KMS-11 (cell line): ENCODE results near the gene DUS2.
"Not testable (repeated sequence)": the region's sequence is repeated elsewhere in the genome, so short reads cannot be mapped to it uniquely, and the experiment has no call there.

ENCODE experiments used
- H2AFZ ChIP-seq: fragments of 200-600 bp; sonication (generic); 2 replicates; pipeline ENCODE4 v1.6.1; 2016; ENCODE audit warnings: antibody characterized with exemption, mixed run types, low read depth
- H3K27ac ChIP-seq: fragments of 200-600 bp; sonication (generic); 2 replicates; pipeline ENCODE4 v1.6.1; 2016; ENCODE audit warnings: mild to moderate bottlenecking, mixed run types
- H3K27me3 ChIP-seq: fragments of 200-600 bp; sonication (generic); 2 replicates; pipeline ENCODE4 v1.6.1; 2017; ENCODE audit warnings: mild to moderate bottlenecking, low read depth, mixed run types, moderate library complexity; ENCODE audit not compliant: insufficient read depth
- H3K36me3 ChIP-seq: fragments of 200-600 bp; sonication (generic); 2 replicates; pipeline ENCODE4 v1.6.1; 2017; ENCODE audit warnings: mild to moderate bottlenecking, mixed run types; ENCODE audit not compliant: insufficient read depth
- H3K4me1 ChIP-seq: fragments of 200-600 bp; sonication (generic); 2 replicates; pipeline ENCODE4 v1.6.1; 2016; ENCODE audit warnings: mild to moderate bottlenecking, low read depth, mixed run types; ENCODE audit not compliant: poor library complexity, severe bottlenecking
- H3K4me2 ChIP-seq: fragments of 200-600 bp; sonication (generic); 2 replicates; pipeline ENCODE4 v1.7.0; 2016; ENCODE audit warnings: mild to moderate bottlenecking, mixed run types
- H3K4me3 ChIP-seq: fragments of 200-600 bp; sonication (generic); IDR thresholded peaks from 2 replicates; pipeline ENCODE4 v1.6.1; 2017; ENCODE audit warnings: low read depth, low read length, mixed read lengths; ENCODE audit not compliant: insufficient read depth
- H3K79me2 ChIP-seq: fragments of 200-600 bp; sonication (generic); 2 replicates; pipeline ENCODE4 v1.6.1; 2016; ENCODE audit warnings: low read depth, mixed run types; ENCODE audit not compliant: insufficient read depth
- H3K9ac ChIP-seq: fragments of 200-600 bp; sonication (generic); 2 replicates; pipeline ENCODE4 v1.6.1; 2016; ENCODE audit warnings: mild to moderate bottlenecking, mixed run types
- H4K20me1 ChIP-seq: fragments of 200-600 bp; sonication (generic); 2 replicates; pipeline ENCODE4 v1.6.1; 2016; ENCODE audit warnings: mild to moderate bottlenecking, mixed run types; ENCODE audit not compliant: insufficient read depth
- TF ChIP-seq, protein P1 (sequence below): fragments of 200-600 bp; sonication (generic); conservative IDR thresholded peaks from 2 replicates; pipeline ENCODE4 v1.6.1; 2017; ENCODE audit warnings: low read depth, mild to moderate bottlenecking, antibody characterized with exemption, low read length, moderate library complexity, mixed read lengths

The DUS2 gene

DNA sequence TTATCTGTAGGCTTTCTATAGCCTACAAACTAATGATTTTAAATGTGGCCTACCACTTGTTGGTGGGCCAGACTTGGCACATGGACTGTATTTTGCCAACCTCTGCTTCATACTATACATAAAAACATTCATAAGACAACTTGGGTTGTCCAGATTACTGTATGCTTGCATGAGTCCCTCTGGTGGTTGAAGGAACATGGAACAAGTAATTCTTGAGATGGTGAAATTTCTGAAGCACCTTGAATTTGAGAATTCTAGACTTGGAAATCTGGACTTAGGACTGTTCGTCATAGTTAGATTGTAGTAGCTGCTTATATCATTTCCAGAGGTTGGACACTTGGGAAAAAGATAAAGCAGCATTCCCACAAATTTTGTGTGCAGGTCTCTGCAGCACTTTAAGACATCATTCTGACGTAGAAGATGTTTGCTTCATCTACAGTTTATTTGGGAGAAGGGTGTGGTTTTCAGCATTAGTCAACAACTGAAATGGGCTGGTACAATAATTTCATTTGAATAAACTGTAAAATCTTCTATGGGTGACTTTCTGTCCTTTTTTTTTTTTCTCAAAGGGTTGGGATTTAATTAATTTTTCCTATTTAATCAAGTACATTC is 93.3 kb downstream of the DUS2 start:
- Histone ChIP-seq H3K27me3 (no peaks in the 10 kb centered on the region), H3K9ac (no peak overlapping the region), H3K4me3 (no peak overlapping the region), H3K27ac (no peak overlapping the region), H3K79me2 (peaks cover 88% of the 10 kb centered on the region; the same call in 1 of the 2 replicates), H3K4me1 (no peaks in the 10 kb centered on the region), H2AFZ (no peak overlapping the region), H4K20me1 (no peaks in the 10 kb centered on the region), H3K36me3 (no peaks in the 10 kb centered on the region), H3K4me2 (no peak overlapping the region)
- TF ChIP-seq, protein P1, sequence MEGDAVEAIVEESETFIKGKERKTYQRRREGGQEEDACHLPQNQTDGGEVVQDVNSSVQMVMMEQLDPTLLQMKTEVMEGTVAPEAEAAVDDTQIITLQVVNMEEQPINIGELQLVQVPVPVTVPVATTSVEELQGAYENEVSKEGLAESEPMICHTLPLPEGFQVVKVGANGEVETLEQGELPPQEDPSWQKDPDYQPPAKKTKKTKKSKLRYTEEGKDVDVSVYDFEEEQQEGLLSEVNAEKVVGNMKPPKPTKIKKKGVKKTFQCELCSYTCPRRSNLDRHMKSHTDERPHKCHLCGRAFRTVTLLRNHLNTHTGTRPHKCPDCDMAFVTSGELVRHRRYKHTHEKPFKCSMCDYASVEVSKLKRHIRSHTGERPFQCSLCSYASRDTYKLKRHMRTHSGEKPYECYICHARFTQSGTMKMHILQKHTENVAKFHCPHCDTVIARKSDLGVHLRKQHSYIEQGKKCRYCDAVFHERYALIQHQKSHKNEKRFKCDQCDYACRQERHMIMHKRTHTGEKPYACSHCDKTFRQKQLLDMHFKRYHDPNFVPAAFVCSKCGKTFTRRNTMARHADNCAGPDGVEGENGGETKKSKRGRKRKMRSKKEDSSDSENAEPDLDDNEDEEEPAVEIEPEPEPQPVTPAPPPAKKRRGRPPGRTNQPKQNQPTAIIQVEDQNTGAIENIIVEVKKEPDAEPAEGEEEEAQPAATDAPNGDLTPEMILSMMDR, result peak; percentile 55

DNA sequence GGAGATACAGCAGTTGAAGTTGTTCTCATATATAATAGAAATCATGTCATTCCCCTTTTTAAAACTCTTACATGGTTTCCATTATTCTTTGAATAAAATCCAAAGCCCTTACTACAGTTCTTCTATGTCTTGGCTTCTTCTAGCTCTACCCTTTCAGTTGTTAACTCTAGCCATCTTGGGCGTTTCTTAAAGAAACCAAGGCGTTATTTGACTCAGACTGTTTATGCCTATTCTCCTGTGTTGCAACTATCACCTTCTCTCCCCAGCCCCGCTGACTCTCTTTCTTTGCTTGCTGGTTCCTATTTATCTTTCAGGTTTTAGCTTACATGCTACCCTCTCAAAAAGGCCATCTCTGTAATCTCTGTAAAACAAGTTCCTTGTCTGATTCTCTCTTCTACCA is 94.8 kb downstream of the DUS2 start:
- H3K4me2 ChIP-seq, result no peak overlapping the region
- TF ChIP-seq, protein P1, result no peak
- no peaks in the 10 kb centered on the region for H3K27me3 ChIP-seq
- no peaks in the 10 kb centered on the region for H3K36me3 ChIP-seq
- no peak overlapping the region for H3K27ac ChIP-seq
- H3K4me1 ChIP-seq, result no peaks in the 10 kb centered on the region
- H2AFZ ChIP-seq, result no peak overlapping the region
- no peaks in the 10 kb centered on the region; the same call in 1 of the 2 replicates for H4K20me1 ChIP-seq
- peaks cover 87% of the 10 kb centered on the region for H3K79me2 ChIP-seq
- no peak overlapping the region for H3K4me3 ChIP-seq
- no peak overlapping the region for H3K9ac ChIP-seq

DNA sequence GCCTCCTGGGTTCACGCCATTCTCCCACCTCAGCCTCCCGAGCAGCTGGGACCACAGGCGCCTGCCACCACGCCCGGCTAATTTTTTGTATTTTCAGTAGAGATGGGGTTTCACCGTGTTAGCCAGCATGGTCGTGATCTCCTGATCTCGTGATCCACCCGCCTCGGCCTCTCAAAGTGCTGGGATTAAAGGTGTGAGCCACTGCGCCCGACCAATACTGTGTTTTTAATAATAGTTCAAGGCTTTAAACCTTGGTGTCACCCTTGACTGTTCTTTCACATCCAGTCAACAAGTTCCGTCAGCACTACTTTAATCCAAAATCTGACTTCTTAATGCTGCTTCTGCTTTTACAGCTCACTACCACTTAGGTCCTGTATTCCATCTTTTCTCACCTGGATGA is 95.9 kb downstream of the DUS2 start:
- not testable (repeated sequence) for H3K9ac ChIP-seq, H2AFZ ChIP-seq, H3K4me1 ChIP-seq, H3K27me3 ChIP-seq, H3K27ac ChIP-seq, H3K4me3 ChIP-seq, H3K4me2 ChIP-seq, H3K36me3 ChIP-seq, H4K20me1 ChIP-seq
- H3K79me2 ChIP-seq, result peaks cover 77% of the 10 kb centered on the region

DNA sequence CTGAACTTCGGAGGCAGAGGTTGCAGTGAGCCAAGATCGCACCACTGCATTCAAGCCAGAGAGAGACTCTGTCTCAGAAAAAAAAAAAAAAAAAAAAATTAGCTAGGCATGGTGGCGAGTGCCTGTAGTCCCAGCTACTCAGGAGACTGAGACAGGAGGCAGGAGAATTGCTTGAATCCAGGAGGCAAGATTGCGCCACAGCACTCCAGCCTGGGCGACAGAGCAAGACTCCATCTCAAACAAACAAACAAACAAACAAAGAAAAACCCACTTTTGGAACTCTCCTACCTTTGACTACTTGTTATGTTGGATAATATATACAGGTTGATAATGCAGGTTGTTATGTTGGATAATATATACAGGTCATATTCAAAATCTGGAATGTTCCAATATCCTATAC is 97.4 kb downstream of the DUS2 start:
- not testable (repeated sequence) for H4K20me1 ChIP-seq, H3K36me3 ChIP-seq, H3K4me3 ChIP-seq, H3K4me1 ChIP-seq, H3K27me3 ChIP-seq, H3K9ac ChIP-seq, H2AFZ ChIP-seq, H3K4me2 ChIP-seq, H3K27ac ChIP-seq
- H3K79me2 ChIP-seq, result peaks cover 70% of the 10 kb centered on the region

DNA sequence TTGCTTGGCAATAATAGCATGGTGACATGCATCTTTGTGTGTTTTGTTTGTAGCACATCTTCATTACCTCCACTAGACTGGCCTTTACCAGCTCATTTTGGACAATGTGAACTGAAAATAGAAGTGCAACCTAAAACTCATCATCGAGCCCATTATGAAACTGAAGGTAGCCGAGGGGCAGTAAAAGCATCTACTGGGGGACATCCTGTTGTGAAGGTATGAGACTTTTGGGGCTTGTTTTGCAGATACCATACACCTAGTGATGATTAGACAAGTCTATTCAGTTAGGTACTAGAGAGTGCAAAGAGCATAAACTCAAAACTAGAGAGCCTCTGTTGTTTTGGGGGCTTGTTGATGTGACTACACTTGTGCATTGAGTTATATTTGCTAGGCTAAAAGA is 103.3 kb downstream of the DUS2 start:
- no peaks in the 10 kb centered on the region for H3K27me3 ChIP-seq
- H3K36me3 ChIP-seq, result no peaks in the 10 kb centered on the region
- no peak overlapping the region for H3K9ac ChIP-seq
- no peak overlapping the region for H2AFZ ChIP-seq
- H4K20me1 ChIP-seq, result no peaks in the 10 kb centered on the region; the same call in 1 of the 2 replicates
- H3K79me2 ChIP-seq, result peaks cover 28% of the 10 kb centered on the region
- TF ChIP-seq, protein P1, result no peak
- H3K4me2 ChIP-seq, result peak overlapping the region; percentile 13; the same call in 1 of the 2 replicates
- no peak overlapping the region for H3K4me3 ChIP-seq
- peaks cover 16% of the 10 kb centered on the region for H3K4me1 ChIP-seq
- H3K27ac ChIP-seq, result no peak overlapping the region; the same call in 1 of the 2 replicates
